Mesenchymal stem cell (in vitro differentiated cells and primary cell): ENCODE data around the gene PABPN1.

Experiments
- DNase-seq: peaks from one replicate; pipeline ENCODE4 v3.0.0-alpha.2; 2013
- H2AFZ ChIP-seq: one replicate; pipeline ENCODE4 v1.6.1; 2013; ENCODE audit warnings: low read depth, mild to moderate bottlenecking, control low read depth, inconsistent platforms, low read length, moderate library complexity
- H2AK5ac ChIP-seq: 2 replicates; pipeline ENCODE4 v1.6.1; 2013; ENCODE audit warnings: low read length, moderate library complexity, mild to moderate bottlenecking, inconsistent platforms; ENCODE audit not compliant: severe bottlenecking
- H2BK120ac ChIP-seq: one replicate; pipeline ENCODE4 v1.6.1; 2013; ENCODE audit warnings: low read depth, mild to moderate bottlenecking, inconsistent platforms, low read length, moderate library complexity
- H2BK12ac ChIP-seq, 2 experiments: one replicate each; pipeline ENCODE4 v1.6.1; 2013; ENCODE audit warnings: inconsistent platforms in 2 of 2, low read length in 2 of 2, mild to moderate bottlenecking in 2 of 2, moderate library complexity in 2 of 2, control low read depth in 1 of 2
- H2BK15ac ChIP-seq: one replicate; pipeline ENCODE4 v1.6.1; 2013; ENCODE audit warnings: mild to moderate bottlenecking, low read depth, inconsistent platforms; ENCODE audit not compliant: poor library complexity, severe bottlenecking
- H2BK5ac ChIP-seq: 2 replicates; pipeline ENCODE4 v1.6.1; 2013; ENCODE audit warnings: low read depth, mild to moderate bottlenecking, low read length, control low read depth, inconsistent platforms; ENCODE audit not compliant: poor library complexity, severe bottlenecking
- H3K14ac ChIP-seq, 2 experiments: one replicate each; pipeline ENCODE4 v1.6.1; 2013; ENCODE audit warnings: inconsistent platforms in 2 of 2, low read length in 2 of 2, control low read depth in 1 of 2, mild to moderate bottlenecking in 1 of 2, moderate library complexity in 1 of 2
- H3K18ac ChIP-seq, 2 experiments: one replicate each; pipeline ENCODE4 v1.6.1; 2013; ENCODE audit warnings: inconsistent platforms in 2 of 2, low read length in 2 of 2, control low read depth in 1 of 2, low read depth in 1 of 2, mild to moderate bottlenecking in 1 of 2
- H3K23ac ChIP-seq, 2 experiments: one replicate each; pipeline ENCODE4 v1.6.1; 2013; ENCODE audit warnings: inconsistent platforms in 2 of 2, low read length in 2 of 2, mild to moderate bottlenecking in 2 of 2, moderate library complexity in 2 of 2, control low read depth in 1 of 2
- H3K27ac ChIP-seq: 2 replicates; pipeline ENCODE4 v1.5.1; 2013; ENCODE audit warnings: mild to moderate bottlenecking, moderate library complexity, low read length, control low read depth, inconsistent platforms; ENCODE audit not compliant: poor library complexity, severe bottlenecking
- H3K27me3 ChIP-seq, 2 experiments: 2 replicates each; pipeline versions ENCODE4 v1.6.1 to v1.7.0; 2013; ENCODE audit warnings: low read length in 2 of 2, mild to moderate bottlenecking in 2 of 2, moderate library complexity in 2 of 2, control low read depth in 1 of 2, inconsistent platforms in 1 of 2; ENCODE audit not compliant: control insufficient read depth in 1 of 2, insufficient read depth in 1 of 2
- H3K36me3 ChIP-seq, 2 experiments: 2 replicates each; pipeline versions ENCODE4 v1.6.1 to v1.7.0; 2013; ENCODE audit warnings: low read length in 2 of 2, control low read depth in 1 of 2, inconsistent platforms in 1 of 2, low read depth in 1 of 2, mild to moderate bottlenecking in 1 of 2; ENCODE audit not compliant: insufficient read depth in 2 of 2, control insufficient read depth in 1 of 2
- H3K4ac ChIP-seq, 2 experiments: one replicate each; pipeline ENCODE4 v1.6.1; 2013; ENCODE audit warnings: inconsistent platforms in 2 of 2, low read length in 2 of 2, mild to moderate bottlenecking in 2 of 2, moderate library complexity in 2 of 2, control low read depth in 1 of 2, low read depth in 1 of 2
- H3K4me1 ChIP-seq: 2 replicates; pipeline ENCODE4 v1.6.1; 2013; ENCODE audit warnings: low read depth, low read length, control low read depth; ENCODE audit not compliant: control insufficient read depth, insufficient read depth
- H3K4me2 ChIP-seq: 2 replicates; pipeline ENCODE4 v1.6.1; 2013; ENCODE audit warnings: low read length, mild to moderate bottlenecking, inconsistent platforms; ENCODE audit not compliant: poor library complexity, severe bottlenecking
- H3K4me3 ChIP-seq, 2 experiments: 2 replicates each; pipeline versions ENCODE4 v1.5.1 to v1.7.0; 2013; ENCODE audit warnings: low read length in 2 of 2, mild to moderate bottlenecking in 2 of 2, control low read depth in 1 of 2, low read depth in 1 of 2; ENCODE audit not compliant: insufficient read depth in 1 of 2
- H3K79me1 ChIP-seq: replicated peaks from 2 replicates; pipeline ENCODE4 v1.6.1; 2013; ENCODE audit warnings: mild to moderate bottlenecking, control low read depth, low read length, inconsistent platforms; ENCODE audit not compliant: poor library complexity, severe bottlenecking
- H3K9ac ChIP-seq: 2 replicates; pipeline ENCODE4 v1.7.0; 2013; ENCODE audit warnings: mild to moderate bottlenecking, low read length, moderate library complexity
- H3K9me3 ChIP-seq: 2 replicates; pipeline ENCODE4 v1.7.0; 2013; ENCODE audit warnings: mild to moderate bottlenecking, low read length; ENCODE audit not compliant: control insufficient read depth
- H4K8ac ChIP-seq: one replicate; pipeline ENCODE4 v1.6.1; 2013; ENCODE audit warnings: inconsistent platforms, mild to moderate bottlenecking, low read length, moderate library complexity
- H4K91ac ChIP-seq: one replicate; pipeline ENCODE4 v1.6.1; 2013; ENCODE audit warnings: mild to moderate bottlenecking, low read length, inconsistent platforms
- whole genome bisulfite sequencing: methylation state at CpG from one replicate; pipeline ENCODE4 v1.1.7; 2013; ENCODE audit warnings: mixed read lengths; 5-methylcytosine and 5-hydroxymethylcytosine counted together

Gene PABPN1

DNA sequence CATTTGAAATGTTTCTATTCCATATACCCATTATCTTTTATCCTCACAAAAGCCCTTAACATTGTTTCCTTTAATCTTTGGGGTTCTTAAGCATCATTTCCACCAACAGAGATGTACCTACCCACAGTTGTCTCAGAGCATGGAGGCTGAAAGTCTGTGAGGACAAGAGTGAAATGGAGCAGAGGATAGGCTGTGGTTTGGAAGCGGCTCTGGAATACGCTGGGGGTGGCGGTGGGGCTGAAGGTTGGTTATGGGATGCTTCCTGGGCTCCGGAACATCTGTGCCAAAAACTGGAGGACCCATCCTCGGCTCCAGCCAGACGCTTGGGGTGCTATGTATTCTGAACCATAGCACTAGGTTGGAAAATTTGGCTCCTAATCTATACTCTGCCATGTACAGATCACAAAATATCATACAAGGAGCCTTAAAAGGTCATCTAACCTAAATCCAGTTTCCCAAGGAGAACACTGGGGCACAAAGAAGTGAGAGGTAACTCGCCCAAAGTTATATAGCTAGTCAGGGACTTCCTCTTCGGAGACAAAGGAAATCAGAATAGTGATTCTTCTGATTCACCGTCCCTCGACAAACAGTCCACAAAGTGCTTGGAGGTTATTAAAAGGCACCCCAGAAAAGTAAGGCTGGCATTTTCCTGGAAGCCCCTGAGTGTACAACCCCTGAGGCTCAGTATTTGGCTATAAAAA lies 21.1 kb upstream of the PABPN1 start:
- no peak overlapping the region for H4K91ac ChIP-seq
- H3K9ac ChIP-seq = peak overlapping the region; percentile 98
- peaks cover 12% of the 10 kb centered on the region for H3K4me1 ChIP-seq
- no peaks in the 10 kb centered on the region for H3K9me3 ChIP-seq
- H3K27ac ChIP-seq = peak overlapping the region; percentile 88
- peak overlapping the region; percentile 69 for H3K4me2 ChIP-seq
- H3K27me3 ChIP-seq = no peaks in the 10 kb centered on the region
- H3K4me3 ChIP-seq = peak overlapping the region; percentile 52 to 100
- no peak overlapping the region for H2BK5ac ChIP-seq
- peak overlapping the region; percentile 21 for H2BK120ac ChIP-seq
- H3K36me3 ChIP-seq = peaks cover 6 to 8% of the 10 kb centered on the region in 2 experiments
- no peak overlapping the region for H3K14ac ChIP-seq
- no peak for DNase-seq
- H3K4ac ChIP-seq = peak overlapping the region; percentile 46 to 94
- H2BK15ac ChIP-seq = peak overlapping the region; percentile 62
- H4K8ac ChIP-seq = peak overlapping the region; percentile 87
- H2AFZ ChIP-seq = no peak overlapping the region
- 91% methylated on average over 10 of the region's 10 CpGs for WGBS
- H2BK12ac ChIP-seq = peak overlapping the region in 1 of 2 experiments; percentile 17
- no peak overlapping the region for H3K23ac ChIP-seq
- peak overlapping the region; percentile 37 to 84 for H3K18ac ChIP-seq
- peaks cover 9% of the 10 kb centered on the region for H3K79me1 ChIP-seq
- no peak overlapping the region for H2AK5ac ChIP-seq

DNA sequence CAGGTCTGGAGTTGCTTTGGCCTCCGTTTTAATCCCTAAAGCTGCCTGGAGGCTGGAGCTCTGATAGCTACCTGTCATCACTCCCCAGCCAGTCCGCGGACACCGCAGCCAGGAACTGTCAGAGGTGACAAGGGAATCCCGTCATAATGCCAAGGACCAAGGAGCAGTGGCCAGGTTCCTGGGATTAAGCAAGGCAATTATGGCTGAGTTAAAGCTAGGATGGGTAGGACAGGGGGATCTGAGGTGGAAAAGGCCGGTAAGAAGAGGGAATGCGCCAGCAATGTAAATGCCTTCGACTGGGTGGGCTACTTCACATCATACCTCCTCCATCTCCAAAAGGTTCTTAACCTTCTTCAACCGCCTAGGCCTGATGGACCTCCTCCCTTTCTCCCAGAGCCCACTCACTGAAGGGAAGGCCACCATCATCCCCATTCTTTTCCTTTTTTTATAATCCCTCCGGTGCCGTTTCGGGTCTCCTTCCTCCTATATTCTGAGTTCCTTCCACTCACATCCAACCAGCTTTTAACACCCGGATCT lies 20.5 kb upstream of the PABPN1 start:
- H3K23ac ChIP-seq = no peak overlapping the region
- H3K14ac ChIP-seq = peak overlapping the region in 1 of 2 experiments; percentile 44
- H2BK15ac ChIP-seq = no peak overlapping the region
- H2AK5ac ChIP-seq = peak overlapping the region; percentile 12
- peak overlapping the region; percentile 52 to 100 for H3K4me3 ChIP-seq
- H2BK120ac ChIP-seq = peak overlapping the region; percentile 77
- 18% methylated on average over 12 of the region's 13 CpGs for WGBS
- H3K9ac ChIP-seq = peak overlapping the region; percentile 98
- H2BK5ac ChIP-seq = no peak overlapping the region
- H4K91ac ChIP-seq = peak overlapping the region; percentile 73
- H3K27me3 ChIP-seq = no peaks in the 10 kb centered on the region
- H3K9me3 ChIP-seq = no peaks in the 10 kb centered on the region
- peaks cover 12% of the 10 kb centered on the region for H3K4me1 ChIP-seq
- peak overlapping the region; percentile 73 to 94 for H3K4ac ChIP-seq
- H2BK12ac ChIP-seq = peak overlapping the region in 1 of 2 experiments; percentile 77
- DNase-seq = no peak
- H2AFZ ChIP-seq = no peak overlapping the region
- peak overlapping the region; percentile 87 for H4K8ac ChIP-seq
- peaks cover 6 to 7% of the 10 kb centered on the region in 2 experiments for H3K36me3 ChIP-seq
- peak overlapping the region; percentile 88 for H3K27ac ChIP-seq
- peak overlapping the region; percentile 69 for H3K4me2 ChIP-seq
- peaks cover 9% of the 10 kb centered on the region for H3K79me1 ChIP-seq
- peak overlapping the region; percentile 37 to 84 for H3K18ac ChIP-seq

DNA sequence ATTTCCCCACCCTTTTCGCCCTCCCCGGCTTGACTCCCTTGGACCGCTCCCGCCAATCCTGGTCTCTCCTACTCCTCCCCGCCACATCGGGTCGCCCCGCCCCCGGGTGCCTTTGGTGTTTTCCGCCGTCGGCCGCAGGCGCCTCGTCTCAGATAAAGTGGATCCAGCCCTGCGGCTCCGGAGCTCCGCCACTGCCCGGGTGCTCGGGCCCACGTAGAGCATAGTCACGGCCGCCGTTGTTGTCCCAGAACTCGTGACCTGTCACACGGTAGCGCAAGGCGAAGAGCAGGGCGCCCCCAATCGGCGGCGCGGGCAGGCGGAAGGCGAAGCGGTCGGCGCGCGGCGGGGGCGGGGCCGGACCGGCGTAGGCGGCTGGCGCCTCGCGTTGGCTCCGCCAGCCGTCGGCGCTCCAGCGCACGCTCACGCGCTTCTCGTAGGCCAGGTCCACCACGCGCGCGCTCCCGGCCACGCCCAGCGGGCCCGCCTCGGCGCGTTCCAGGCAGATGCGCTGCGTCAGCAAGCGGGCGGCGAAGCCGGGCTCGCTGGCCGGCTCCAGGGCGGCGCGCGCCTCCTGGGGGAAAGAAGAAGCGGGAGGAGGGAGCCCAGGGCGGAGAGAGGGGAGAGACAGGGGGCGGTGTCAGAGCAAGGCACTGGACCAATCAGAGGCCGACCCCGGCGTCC lies 19.8 kb upstream of the PABPN1 start:
- peak overlapping the region; percentile 61 for H2BK5ac ChIP-seq

DNA sequence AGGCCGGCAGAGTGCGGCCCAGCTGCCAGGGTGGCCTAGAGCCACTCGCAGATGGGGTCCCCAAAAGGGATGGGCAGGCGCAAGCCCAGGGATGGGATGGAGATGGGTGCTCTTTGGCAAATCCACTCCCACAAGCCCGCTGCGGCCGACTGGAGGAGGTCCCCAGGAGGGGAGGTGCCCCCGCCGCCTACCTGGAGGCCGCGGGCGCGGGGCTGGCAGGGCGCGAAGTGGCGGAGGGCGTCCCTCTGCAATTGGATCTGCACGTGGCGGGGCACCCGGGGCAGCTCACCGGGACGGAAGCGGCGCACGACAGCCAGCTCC lies 19.3 kb upstream of the PABPN1 start:
- DNase-seq = no peak

More for the DNA sequence above, 19.8 kb upstream of the PABPN1 start:
- H3K27me3 ChIP-seq = no peaks in the 10 kb centered on the region
- WGBS = under 1% methylated on average over 62 of the region's 87 CpGs
- peak overlapping the region; percentile 80 to 88 for H3K4ac ChIP-seq
- no peaks in the 10 kb centered on the region for H3K9me3 ChIP-seq
- H3K23ac ChIP-seq = peak overlapping the region in 1 of 2 experiments; percentile 55
- H2BK120ac ChIP-seq = peak overlapping the region; percentile 87
- H2AFZ ChIP-seq = no peak overlapping the region
- H3K27ac ChIP-seq = peak overlapping the region; percentile 97
- peak overlapping the region; percentile 89 to 95 for H3K18ac ChIP-seq
- H4K8ac ChIP-seq = peak overlapping the region; percentile 88
- peaks cover 12% of the 10 kb centered on the region for H3K4me1 ChIP-seq
- peak overlapping the region; percentile 98 for H3K9ac ChIP-seq
- DNase-seq = peak; percentile 99
- H2BK12ac ChIP-seq = peak overlapping the region in 1 of 2 experiments; percentile 51
- peak overlapping the region; percentile 80 for H4K91ac ChIP-seq
- peak overlapping the region; percentile 37 for H2BK15ac ChIP-seq
- peaks cover 9% of the 10 kb centered on the region for H3K79me1 ChIP-seq
- H3K36me3 ChIP-seq = peaks cover 5 to 6% of the 10 kb centered on the region in 2 experiments
- no peak overlapping the region for H2AK5ac ChIP-seq
- peak overlapping the region; percentile 99 for H3K4me2 ChIP-seq
- H3K4me3 ChIP-seq = peak overlapping the region; percentile 74 to 87
- no peak overlapping the region for H3K14ac ChIP-seq

More for the DNA sequence above, 19.3 kb upstream of the PABPN1 start:
- H3K9ac ChIP-seq = peak overlapping the region; percentile 89
- peak overlapping the region; percentile 27 to 73 for H2BK12ac ChIP-seq
- peak overlapping the region; percentile 94 for H4K8ac ChIP-seq
- peak overlapping the region in 1 of 2 experiments; percentile 50 for H3K14ac ChIP-seq
- H2BK120ac ChIP-seq = peak overlapping the region; percentile 93
- peaks cover 9% of the 10 kb centered on the region for H3K79me1 ChIP-seq
- peak overlapping the region; percentile 99 for H3K4me2 ChIP-seq
- H3K4ac ChIP-seq = peak overlapping the region; percentile 64 to 98
- H3K27ac ChIP-seq = peak overlapping the region; percentile 75
- no peaks in the 10 kb centered on the region for H3K9me3 ChIP-seq
- no peaks in the 10 kb centered on the region for H3K27me3 ChIP-seq
- H2BK5ac ChIP-seq = no peak overlapping the region
- peak overlapping the region; percentile 94 for H4K91ac ChIP-seq
- peak overlapping the region; percentile 72 for H2AFZ ChIP-seq
- WGBS = under 1% methylated on average over 24 of the region's 25 CpGs
- peak overlapping the region; percentile 83 to 98 for H3K18ac ChIP-seq
- no peak overlapping the region for H3K23ac ChIP-seq
- peaks cover 5 to 6% of the 10 kb centered on the region in 2 experiments for H3K36me3 ChIP-seq
- H2BK15ac ChIP-seq = peak overlapping the region; percentile 95
- H3K4me3 ChIP-seq = peak overlapping the region; percentile 68 to 87
- H2AK5ac ChIP-seq = no peak overlapping the region
- H3K4me1 ChIP-seq = peaks cover 12% of the 10 kb centered on the region
